HG02610 (cell line): ENCODE measurements around the gene USP48.
"Not testable (repeated sequence)": the region's sequence is repeated elsewhere in the genome, so short reads cannot be mapped to it uniquely, and the experiment has no call there.

Experiments
- ATAC-seq: cut with Tn5 transposase; IDR thresholded peaks from one replicate; pipeline ENCODE4 v1.9.1; 2021; ENCODE audit warnings: mild to moderate bottlenecking, moderate library complexity; ENCODE audit not compliant: unreplicated experiment

The USP48 gene

DNA sequence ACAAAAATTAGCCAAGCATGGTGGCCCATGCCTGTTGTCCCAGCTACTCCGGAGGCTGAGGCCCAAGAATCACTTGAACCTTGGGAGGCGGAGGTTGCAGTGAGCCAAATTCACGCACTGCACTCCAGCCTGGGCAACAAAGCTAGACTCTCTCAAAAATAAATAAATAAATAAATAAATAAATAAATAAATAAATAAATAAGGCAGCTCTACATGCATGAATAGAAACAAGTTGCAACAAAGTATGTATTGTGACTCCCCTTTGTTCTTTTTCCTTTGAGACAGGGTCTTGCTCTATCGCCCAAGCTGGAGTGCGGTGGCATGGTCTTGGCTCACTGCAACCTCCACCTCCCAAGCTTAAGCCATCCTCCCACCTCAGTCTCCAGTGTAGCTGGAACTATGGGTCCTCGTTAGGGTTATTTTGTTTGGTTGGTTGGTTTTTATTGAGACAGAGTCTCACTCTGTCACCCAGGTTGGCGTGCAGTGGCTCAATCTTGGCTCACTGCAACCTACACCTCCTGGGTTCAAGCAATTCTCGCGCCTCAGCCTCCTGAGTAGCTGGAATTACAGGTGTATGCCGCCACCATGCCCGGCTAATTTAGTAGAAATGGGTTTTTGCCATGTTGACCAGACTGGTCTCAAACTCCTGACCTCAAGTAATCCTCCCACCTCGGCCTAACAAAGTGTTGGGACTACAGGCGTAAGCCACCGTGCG, 8.0 kb downstream of the USP48 start:
- ATAC-seq = no peak

- no peak for ATAC-seq
Observed at GRCh38 chr1:21773585-21773984, 9.4 kb downstream of the USP48 start.

- ATAC-seq = not testable (repeated sequence)
Observed at GRCh38 chr1:21771672-21772071, 11.3 kb downstream of the USP48 start.

- not testable (repeated sequence) for ATAC-seq
Observed at GRCh38 chr1:21770602-21771001, 12.3 kb downstream of the USP48 start.

- no peak for ATAC-seq
Observed at GRCh38 chr1:21770201-21770600, 12.7 kb downstream of the USP48 start.

DNA sequence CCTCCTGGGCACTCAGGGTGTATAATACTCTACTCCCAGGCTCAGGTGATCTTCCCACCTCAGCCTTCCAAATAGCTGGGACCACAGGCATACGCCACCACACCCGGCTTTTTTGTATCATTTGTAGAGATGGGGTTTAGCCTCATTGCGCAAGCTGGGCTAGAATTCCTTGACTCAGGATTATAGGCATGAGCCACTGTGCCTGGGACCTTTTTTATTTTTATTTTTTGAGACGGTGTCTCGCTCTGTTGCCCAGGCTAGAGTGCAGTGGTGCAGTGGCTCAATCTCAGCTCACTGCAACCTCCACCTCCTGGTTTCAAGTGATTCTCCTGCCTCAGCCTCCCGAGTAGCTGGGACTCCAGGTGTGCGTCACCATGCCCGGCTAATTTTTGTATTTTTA, 15.8 kb downstream of the USP48 start:
- not testable (repeated sequence) for ATAC-seq

DNA sequence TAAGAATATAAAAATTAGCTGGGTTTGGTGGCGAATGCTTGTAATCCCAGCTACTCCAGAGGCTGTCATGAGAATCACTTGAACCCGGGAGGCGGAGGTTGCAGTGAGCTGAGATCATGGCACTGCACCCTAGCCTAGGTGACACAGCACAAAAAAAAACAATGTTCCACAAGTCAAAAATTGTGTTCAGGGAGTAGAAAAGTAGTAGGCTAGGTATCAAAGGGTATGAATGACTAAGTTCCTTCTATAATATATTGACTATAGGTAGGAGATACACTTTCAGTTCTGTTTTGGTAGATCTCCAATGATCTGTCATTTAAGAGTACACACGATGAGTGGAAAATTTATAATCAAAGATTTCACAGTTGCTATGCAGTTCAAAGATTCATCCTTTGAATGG, 16.7 kb downstream of the USP48 start:
- no peak for ATAC-seq

GRCh38 chr1:21764615-21765423, 18.1 kb downstream of the USP48 start:
- no peak for ATAC-seq

DNA sequence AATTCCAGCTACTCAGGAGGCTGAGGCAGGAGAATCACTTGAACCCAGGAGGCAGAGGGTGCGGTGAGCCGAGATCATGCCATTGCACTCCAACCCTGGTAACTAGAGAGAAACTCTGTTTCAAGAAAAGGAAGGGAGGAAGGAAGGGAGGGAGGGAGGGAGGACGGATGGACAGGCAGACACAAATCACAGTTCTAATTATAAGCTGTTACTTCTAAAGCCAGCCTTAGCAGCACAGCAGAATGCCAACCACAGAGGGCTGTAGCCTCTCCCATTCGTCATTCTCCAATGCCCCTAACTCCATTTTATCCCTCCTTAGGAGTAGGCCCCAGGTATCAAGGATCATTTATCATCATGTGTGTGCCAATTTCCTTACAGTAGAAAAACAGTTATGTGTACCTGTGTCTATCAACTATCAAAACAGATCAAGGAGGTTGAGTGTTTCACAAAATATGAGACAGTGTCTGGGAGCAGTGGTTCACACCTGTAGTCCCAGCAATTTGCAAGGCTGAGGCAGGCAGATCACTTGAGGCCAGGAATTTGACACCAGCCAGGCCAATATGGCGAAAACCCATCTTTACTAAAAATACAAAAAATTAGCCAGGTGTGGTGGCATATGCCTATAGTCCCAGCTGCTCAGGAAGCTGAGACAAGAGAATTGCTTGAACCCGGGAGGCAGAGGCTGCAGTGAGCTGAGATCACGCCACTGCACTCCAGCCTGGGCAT, 19.1 kb downstream of the USP48 start:
- ATAC-seq = no peak

DNA sequence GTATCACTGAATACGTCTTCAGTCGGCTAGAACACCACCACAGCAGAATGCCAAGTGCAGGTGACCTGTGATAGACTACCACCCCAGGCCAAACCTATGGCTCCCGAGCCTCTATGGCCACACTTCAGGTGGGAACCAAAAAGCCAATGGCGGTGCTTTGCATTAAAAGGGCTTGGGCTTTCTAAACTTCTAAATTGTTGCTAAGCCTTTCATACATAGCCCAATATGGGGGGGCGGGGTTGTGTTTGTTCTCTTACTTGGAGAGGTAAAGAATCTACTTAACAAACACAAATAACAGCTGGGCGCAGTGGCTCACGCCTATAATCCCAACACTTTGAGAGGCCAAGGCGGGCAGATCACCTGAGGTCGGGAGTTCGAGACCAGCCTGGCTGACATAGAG, 19.7 kb downstream of the USP48 start:
- ATAC-seq = no peak

DNA sequence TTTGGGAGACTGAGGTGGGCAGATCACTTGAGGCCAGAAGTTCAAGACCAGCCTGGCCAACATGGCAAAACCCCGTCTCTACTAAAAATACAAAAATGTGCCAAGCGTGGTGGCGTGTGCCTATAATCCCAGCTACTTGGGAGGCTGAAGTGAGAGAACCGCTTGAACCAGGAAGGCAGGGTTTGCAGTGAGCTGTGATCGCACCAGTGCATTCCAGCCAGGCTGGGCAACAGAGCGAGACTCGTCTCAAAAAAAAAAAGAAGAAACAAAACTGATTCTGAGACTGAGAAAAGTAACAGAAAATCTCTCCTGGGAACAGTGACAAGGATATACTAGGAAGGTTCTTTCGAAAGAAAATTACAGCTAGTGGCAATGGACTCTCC, 20.9 kb downstream of the USP48 start:
- ATAC-seq = no peak

DNA sequence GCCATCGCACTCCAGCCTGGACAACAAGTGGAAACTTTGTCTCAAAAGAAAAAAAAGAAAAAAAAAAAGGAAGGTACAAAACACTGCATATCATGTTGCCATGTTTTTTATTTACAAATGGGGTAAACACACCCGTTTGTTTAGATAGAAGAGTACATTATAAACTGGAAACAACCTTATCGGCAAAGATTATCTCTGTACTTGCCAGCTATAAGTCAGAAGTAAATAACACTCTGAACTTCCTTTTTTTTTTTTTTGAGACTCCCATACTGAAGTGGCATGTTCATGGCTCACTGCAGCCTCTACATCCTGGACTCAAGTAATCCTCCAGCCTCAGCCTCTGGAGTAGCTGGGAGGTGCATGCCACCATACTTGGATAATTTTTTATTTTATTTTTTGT, 21.9 kb downstream of the USP48 start:
- no peak for ATAC-seq

GRCh38 chr1:21759818-21760217, 23.1 kb downstream of the USP48 start:
- no peak for ATAC-seq

DNA sequence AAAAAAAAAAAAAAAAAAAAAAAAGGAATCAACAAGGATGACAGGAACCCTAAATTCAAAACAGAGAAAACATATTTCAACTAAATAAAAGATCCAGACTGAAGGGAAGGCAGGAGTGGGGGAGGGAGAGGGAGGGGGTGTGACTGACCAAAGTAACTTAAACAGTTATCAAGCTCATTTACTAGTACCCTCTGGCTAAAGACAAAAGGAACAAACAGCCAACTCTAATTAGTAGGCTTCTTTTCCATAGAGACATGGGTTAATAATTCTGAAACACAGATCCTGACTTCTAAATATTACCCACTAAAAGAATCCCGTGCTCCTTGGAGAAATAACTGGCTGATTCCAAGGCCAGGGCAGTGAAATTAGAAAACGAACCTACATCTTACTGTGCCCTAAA, 23.8 kb downstream of the USP48 start:
- ATAC-seq = no peak

DNA sequence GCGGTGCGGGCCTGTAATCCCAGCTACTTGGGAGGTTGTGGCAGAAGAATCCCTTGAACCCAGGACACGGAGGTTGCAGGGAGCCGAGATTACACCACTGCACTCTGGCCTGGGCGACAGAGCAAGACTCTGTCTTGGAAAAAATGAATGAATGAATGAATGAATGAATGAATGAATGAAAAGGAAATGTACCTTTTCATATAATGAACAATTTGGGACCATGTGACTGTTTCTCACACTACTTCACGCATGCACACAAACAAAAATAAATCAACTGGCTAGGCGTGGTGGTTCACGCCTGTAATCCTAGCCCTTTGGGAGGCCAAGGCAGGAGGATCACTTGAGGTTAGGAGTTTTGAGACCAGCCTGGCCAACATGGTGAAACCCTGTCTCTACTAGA, 24.3 kb downstream of the USP48 start:
- ATAC-seq = no peak

DNA sequence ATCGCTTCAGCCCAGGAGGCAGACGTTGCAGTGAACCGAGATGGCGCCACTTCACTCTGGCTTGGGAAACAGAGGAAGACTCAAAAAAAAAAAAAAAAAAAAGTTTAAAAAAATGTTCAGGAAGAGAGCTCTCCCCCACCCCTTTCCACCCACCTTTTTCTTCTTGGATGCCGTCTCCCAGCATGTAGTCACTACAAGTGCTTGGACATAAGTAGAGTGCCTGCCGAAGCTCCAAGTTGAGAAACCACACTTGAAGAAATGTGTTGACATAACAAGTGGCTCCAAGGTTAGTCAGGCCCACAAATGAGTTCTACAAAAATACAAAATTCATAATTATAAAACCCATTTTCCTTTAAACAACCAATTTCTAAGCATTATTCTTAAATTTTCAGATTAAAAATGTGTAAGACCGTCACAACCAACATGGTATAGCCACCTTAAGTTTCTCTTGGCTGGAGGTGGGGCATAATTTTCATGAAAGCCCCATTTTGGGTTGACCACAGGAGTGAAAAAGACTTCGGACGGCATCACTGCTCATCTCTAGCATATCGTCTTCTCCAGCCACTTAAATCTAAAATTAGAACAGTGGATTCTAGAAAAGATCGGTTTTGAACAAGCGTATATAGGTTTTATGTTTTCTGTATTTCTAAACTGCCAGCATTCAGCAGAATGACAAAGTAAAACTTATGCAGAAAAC, 26.4 kb downstream of the USP48 start:
- no peak for ATAC-seq

GRCh38 chr1:21755067-21755466, 27.9 kb downstream of the USP48 start:
- ATAC-seq = no peak

GRCh38 chr1:21754583-21754982, 28.4 kb downstream of the USP48 start:
- no peak for ATAC-seq

GRCh38 chr1:21752186-21752585, 30.8 kb downstream of the USP48 start:
- ATAC-seq = no peak

DNA sequence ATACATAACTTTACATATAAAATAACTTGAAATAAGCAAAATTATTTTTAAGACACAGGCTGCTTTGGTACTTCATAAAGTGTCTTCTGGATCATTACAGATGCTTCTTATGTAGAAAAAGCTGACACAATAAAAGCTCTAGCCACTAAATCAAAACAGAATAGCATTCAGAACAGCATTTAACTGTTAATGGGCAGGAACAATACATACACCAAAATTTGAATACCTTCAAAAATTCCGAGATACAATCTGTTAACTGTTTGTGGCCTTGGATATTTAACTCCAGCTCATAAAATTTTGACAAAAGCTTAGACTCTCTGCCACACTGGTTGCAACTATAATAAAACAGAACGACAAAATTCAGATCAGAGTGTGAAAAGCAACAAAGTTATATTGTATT, 31.7 kb downstream of the USP48 start:
- no peak for ATAC-seq

DNA sequence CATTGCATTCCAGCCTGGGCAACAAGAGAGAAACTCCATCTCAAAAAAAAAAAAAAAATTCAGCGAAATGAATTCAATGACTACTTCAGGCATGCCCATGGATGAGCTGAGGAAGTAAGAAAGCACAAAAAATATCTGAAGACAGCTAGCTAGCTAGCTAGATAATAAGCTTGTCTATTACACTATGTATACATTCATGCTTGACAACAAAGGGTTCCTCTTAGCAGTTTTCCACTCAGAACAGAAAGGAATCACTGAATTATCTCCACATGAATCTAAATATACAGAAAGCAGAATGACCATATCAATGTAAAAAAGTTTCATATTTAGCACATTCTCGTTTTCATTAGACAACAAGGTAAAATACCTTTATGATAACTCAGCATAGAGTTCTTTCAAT, 32.1 kb downstream of the USP48 start:
- ATAC-seq = no peak
